Tibial nerve (tissue), 4 donors: Measurements from ENCODE around the gene ZNF385C. TPM values are rescaled to one million over a fixed set of nuclear protein-coding genes. Genes with fewer than 3 reads are reported as not detected.

ENCODE experiments used
- DNase-seq, 2 donors: peaks; one replicate each; pipeline ENCODE4 v3.0.0-alpha.2; 2019; ENCODE audit warnings: low spot score in 2 of 2
- H3K27ac ChIP-seq, 4 donors: fragments of 200-600 bp; sonication (generic) in 3 of 4; one replicate each; pipeline ENCODE4 v1.5.1; 2017 to 2019; ENCODE audit warnings: mild to moderate bottlenecking in 1 of 4
- H3K27me3 ChIP-seq, 2 donors: fragments of 200-600 bp; sonication (generic) in 1 of 2; one replicate each; pipeline versions ENCODE4 v1.5.1 to v1.6.0; 2017 to 2019
- H3K36me3 ChIP-seq, 3 donors: fragments of 200-600 bp; sonication (generic); one replicate each; pipeline ENCODE4 v1.5.1; 2018 to 2019
- H3K4me1 ChIP-seq, 4 donors: fragments of 200-600 bp; sonication (generic) in 3 of 4; one replicate each; pipeline ENCODE4 v1.5.1; 2017 to 2019
- H3K4me3 ChIP-seq, 4 donors: fragments of 200-600 bp; sonication (generic) in 3 of 4; one replicate each; pipeline ENCODE4 v1.5.1; 2017 to 2019; ENCODE audit warnings: mild to moderate bottlenecking in 1 of 4, moderate library complexity in 1 of 4
- H3K9me3 ChIP-seq, 4 donors: fragments of 200-600 bp; sonication (generic) in 3 of 4; one replicate each; pipeline ENCODE4 v1.5.1; 2017 to 2019
- EP300 ChIP-seq, 2 donors: sonication (generic); formaldehyde crosslinking; IDR thresholded peaks; one replicate each; pipeline ENCODE4 v1.6.1; 2017; ENCODE audit warnings: antibody characterized with exemption in 2 of 2, mild to moderate bottlenecking in 1 of 2
- POLR2A ChIP-seq, 2 donors: fragments of 450-650 bp; IDR thresholded peaks; one replicate each; pipeline ENCODE4 v1.6.1; 2017; ENCODE audit warnings: antibody characterized with exemption in 2 of 2, mild to moderate bottlenecking in 2 of 2, moderate library complexity in 2 of 2
- WGBS, 2 donors: methylation state at CpG; one replicate each; pipeline ENCODE4 v1.1.5; 2018; 5-methylcytosine and 5-hydroxymethylcytosine counted together
- total RNA-seq, 4 donors: library from RNA; depleted of rRNA; stranded (reverse); fragments of >200 nt; gene quantifications; one replicate each; pipeline ENCODE4 v1.1.0, GENCODE V29; 2016
- TF ChIP-seq, protein P1 (sequence below), 5 experiments: fragments of 200-600 bp in 3 of 5; fragments of 450-650 bp in 2 of 5; sonication (generic) in 3 of 5; IDR thresholded peaks; one replicate each; pipeline ENCODE4 v1.5.1; 2016 to 2019; ENCODE audit warnings: antibody characterized with exemption in 5 of 5, mild to moderate bottlenecking in 3 of 5, moderate library complexity in 2 of 5

The ZNF385C gene
- total RNA-seq, 4 donors from 2014 or later: 0.20 to 1.5 TPM; not detected in 2

DNA sequence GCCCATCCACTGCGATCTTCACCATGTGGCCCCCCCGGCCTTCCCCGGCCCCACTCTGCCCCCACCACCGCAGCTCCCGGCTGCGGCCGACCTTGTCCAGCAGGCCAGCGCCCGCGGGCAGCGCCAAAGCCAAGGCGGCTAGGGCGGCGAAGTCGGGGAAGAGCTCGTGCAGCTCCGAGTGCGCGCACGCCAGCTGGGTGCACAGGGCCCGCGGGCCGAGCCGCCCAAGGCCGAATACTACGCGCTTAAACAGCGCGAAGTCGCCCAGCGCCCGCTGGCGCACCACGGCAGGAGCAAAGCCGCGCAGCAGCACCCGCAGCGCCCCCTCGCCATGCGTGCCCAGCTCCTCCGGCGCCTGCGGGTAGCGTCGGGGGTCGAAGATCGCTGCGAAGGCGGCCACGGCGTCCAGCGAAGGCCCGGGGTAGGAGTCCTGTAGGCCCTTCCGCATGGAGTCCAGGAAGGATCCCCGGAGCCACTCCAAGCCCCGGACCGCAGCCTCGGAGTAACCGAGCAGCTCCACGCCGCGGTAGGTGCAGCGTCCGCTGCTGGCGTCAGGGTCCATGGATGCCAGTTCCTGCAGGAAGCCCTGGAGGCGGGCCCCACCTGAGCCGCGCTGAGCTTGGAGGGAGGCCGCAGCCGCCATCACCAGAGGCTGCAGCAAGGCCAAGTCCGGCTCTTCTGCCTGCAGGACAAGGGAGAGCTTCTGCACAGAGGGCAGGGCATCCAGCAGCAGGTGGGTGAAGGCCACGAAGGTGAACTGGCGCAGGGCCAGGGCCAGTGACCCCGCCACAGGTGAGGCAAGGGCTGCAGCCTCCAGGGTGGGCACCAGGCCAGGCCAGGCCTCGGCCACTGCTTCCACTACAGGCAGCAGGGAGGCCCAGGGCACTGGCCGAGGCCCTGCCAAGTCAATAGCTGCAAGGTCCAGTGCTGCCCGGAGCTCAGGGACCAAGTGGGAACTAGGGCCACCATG, 58.2 kb downstream of the ZNF385C start:
- Histone ChIP-seq H3K4me1 (peaks cover 0 to 6% (median 2%) of the 10 kb centered on the region in 4 donors), H3K36me3 (peaks cover 0 to 15% (median 0%) of the 10 kb centered on the region in 3 donors), H3K27ac (no peak overlapping the region), H3K9me3 (no peaks in the 10 kb centered on the region), H3K4me3 (peak overlapping the region in 1 of 4 donors; percentile 10), H3K27me3 (no peaks in the 10 kb centered on the region)
- WGBS, 2 donors: 45 to 85% methylated on average over 13 to 23 of the region's 77 CpGs
- no peak for DNase-seq
- no peak for TF ChIP-seq POLR2A (IDR thresholded peaks at IDR 0.05)
- TF ChIP-seq, protein P1, sequence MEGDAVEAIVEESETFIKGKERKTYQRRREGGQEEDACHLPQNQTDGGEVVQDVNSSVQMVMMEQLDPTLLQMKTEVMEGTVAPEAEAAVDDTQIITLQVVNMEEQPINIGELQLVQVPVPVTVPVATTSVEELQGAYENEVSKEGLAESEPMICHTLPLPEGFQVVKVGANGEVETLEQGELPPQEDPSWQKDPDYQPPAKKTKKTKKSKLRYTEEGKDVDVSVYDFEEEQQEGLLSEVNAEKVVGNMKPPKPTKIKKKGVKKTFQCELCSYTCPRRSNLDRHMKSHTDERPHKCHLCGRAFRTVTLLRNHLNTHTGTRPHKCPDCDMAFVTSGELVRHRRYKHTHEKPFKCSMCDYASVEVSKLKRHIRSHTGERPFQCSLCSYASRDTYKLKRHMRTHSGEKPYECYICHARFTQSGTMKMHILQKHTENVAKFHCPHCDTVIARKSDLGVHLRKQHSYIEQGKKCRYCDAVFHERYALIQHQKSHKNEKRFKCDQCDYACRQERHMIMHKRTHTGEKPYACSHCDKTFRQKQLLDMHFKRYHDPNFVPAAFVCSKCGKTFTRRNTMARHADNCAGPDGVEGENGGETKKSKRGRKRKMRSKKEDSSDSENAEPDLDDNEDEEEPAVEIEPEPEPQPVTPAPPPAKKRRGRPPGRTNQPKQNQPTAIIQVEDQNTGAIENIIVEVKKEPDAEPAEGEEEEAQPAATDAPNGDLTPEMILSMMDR (IDR thresholded peaks at IDR 0.05): no peak

DNA sequence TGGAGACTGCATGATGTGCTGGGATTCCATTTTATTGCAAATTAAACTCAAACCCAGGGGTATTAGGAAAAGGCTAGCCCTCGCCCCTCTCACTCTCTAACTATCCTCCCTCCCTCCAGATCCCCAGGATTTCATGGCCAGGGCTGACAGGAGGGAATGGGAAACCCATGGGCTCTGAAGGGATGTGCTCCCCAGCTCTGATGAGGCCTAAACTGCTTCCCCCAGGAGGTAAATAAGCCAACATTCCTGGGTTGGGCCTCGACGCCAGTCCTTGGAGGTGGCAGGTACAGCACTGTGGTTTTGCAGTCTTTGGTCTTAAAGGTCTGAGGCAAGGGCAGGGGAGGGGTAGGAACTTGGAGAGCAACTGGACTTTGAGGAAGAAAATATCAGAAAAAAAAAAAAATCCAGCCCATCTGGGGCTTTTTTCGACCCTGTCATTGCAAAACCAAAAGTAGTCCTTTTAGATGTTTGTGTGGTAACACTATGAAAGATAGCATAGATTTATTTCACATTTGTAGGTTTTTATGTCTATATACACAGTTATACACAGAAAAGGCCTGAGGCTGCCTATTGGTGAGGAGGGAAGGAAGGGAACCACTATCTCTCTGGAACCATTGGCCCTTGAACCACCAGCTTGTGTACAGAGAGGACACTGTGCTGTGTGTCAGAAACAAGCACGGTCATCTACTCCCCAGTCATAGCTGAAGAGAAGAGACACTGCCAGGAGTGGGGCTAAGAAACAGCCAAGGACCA, 59.9 kb downstream of the ZNF385C start:
- WGBS, 2 donors: 81 to 82% methylated on average over 5 of the region's 5 CpGs
- TF ChIP-seq, protein P1 (IDR thresholded peaks at IDR 0.05): no peak
- DNase-seq: no peak

DNA sequence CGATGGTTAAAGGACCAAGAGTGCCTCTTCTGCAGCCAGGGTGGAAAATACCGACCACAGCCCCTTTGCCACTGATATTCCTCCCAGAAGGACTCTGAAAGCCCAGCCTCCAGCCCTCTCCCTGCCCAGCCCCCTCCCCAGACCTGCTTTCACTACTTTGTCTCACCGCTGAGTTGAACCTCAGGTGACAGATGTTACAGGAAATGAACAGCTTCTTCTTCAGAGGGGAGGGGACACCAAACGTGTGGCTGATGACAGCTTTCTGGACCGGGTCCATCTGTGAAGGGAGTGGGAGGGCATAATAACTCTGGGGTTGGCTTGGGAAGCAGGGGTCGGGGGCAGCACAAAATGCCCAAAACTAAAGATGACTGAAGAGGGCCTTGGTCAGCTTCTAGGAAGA, 64.2 kb downstream of the ZNF385C start:
- no peaks in the 10 kb centered on the region for H3K27me3 ChIP-seq
- WGBS, 2 donors: 44 to 51% methylated on average over 5 of the region's 6 CpGs
- no peaks in the 10 kb centered on the region for H3K4me1 ChIP-seq
- DNase-seq: no peak
- H3K36me3 ChIP-seq: no peaks in the 10 kb centered on the region
- TF ChIP-seq POLR2A (IDR thresholded peaks at IDR 0.05): no peak
- H3K27ac ChIP-seq: no peak overlapping the region
- no peak overlapping the region for H3K4me3 ChIP-seq
- H3K9me3 ChIP-seq: no peaks in the 10 kb centered on the region

More for the DNA sequence above, 59.9 kb downstream of the ZNF385C start:
- H3K9me3 ChIP-seq: no peaks in the 10 kb centered on the region
- no peak overlapping the region for H3K4me3 ChIP-seq
- no peak overlapping the region for H3K27ac ChIP-seq
- H3K36me3 ChIP-seq: peaks cover 0 to 15% (median 0%) of the 10 kb centered on the region in 3 donors
- H3K27me3 ChIP-seq: no peaks in the 10 kb centered on the region
- peaks cover 0 to 6% (median 2%) of the 10 kb centered on the region in 4 donors for H3K4me1 ChIP-seq

DNA sequence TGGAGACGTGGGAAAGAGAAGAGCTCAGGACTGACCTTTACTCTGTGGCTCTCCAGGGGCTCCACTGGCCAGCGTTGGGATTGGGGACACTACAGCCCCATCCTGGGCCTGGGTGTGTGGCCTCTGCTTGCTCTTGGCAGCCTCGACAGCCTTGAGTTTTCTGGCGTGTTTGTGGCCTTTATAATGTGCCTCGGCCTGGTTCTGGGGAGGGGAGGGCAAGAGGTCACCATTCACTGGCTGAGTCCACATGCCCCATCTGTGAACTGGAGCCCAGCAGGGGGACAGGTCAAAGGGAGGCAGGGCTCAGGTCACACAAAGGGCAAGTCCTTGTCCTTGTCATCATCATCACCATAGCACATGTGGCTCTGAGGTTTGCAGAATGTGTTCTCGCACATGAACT, 66.7 kb downstream of the ZNF385C start:
- H3K4me1 ChIP-seq: peaks cover 0 to 13% (median 0%) of the 10 kb centered on the region in 4 donors
- no peaks in the 10 kb centered on the region for H3K9me3 ChIP-seq
- WGBS, 2 donors: 33 to 46% methylated on average over 6 of the region's 6 CpGs
- DNase-seq: no peak
- H3K4me3 ChIP-seq: no peak overlapping the region
- H3K27me3 ChIP-seq: no peaks in the 10 kb centered on the region
- TF ChIP-seq EP300 (IDR thresholded peaks at IDR 0.05): no peak
- TF ChIP-seq POLR2A (IDR thresholded peaks at IDR 0.05): no peak
- TF ChIP-seq, protein P1 (IDR thresholded peaks at IDR 0.05): no peak
- peaks cover 0 to 5% (median 0%) of the 10 kb centered on the region in 3 donors for H3K36me3 ChIP-seq
- H3K27ac ChIP-seq: peak overlapping the region in 1 of 4 donors; percentile 11

DNA sequence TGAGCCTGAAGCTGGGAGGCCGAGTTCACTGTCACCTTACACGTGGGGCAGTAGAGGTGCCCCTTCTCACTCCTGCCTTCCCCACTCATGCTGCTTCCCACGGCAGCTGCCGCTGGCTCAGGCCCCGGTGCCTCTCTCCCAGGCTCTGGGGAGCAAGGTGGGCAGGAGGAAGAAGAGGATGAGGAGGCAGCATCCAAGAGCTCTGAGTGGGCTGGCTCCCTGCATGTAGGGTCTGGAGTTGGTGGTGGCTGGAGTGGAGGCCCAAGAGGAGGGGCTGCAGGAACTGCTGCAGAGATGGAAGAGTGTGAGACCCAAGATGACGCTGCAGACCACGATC, 69.5 kb downstream of the ZNF385C start:
- H3K27ac ChIP-seq: no peak overlapping the region
- no peak for DNase-seq
- TF ChIP-seq, protein P1 (IDR thresholded peaks at IDR 0.05): no peak
- no peak for TF ChIP-seq EP300 (IDR thresholded peaks at IDR 0.05)
- TF ChIP-seq POLR2A (IDR thresholded peaks at IDR 0.05): no peak
- H3K27me3 ChIP-seq: no peaks in the 10 kb centered on the region
- no peak overlapping the region for H3K4me3 ChIP-seq
- H3K4me1 ChIP-seq: peaks cover 0 to 36% (median 15%) of the 10 kb centered on the region in 4 donors
- peaks cover 0 to 12% (median under 1%) of the 10 kb centered on the region in 3 donors for H3K36me3 ChIP-seq
- 79 to 81% methylated on average over 7 of the region's 7 CpGs for WGBS, 2 donors
- no peaks in the 10 kb centered on the region for H3K9me3 ChIP-seq
